Activated CD8-positive, alpha-beta memory T cell treated with anti-CD3 and anti-CD28 coated beads for 36 hours (primary cell): Measurements from ENCODE around the gene CHRND. TPM values are rescaled to one million over a fixed set of nuclear protein-coding genes. Genes with fewer than 3 reads are reported as not detected.

Experiments
- CTCF ChIA-PET: fragments of 350-600 bp; sonication (Branson Sonifier 250); formaldehyde crosslinking; loops from one replicate; lab custom pipeline; 2021; ENCODE audit warnings: antibody characterized with exemption; lab: Charles Lee
- POLR2A ChIA-PET: fragments of 350-600 bp; sonication (Branson Sonifier 250); formaldehyde crosslinking; loops from one replicate; lab custom pipeline; 2021; ENCODE audit warnings: antibody characterized with exemption; lab: Charles Lee
- total RNA-seq, 2 experiments: library from RNA; stranded (reverse); gene quantifications; one replicate each; pipeline ENCODE4 v1.2.3, GENCODE V29; 2021

The CHRND gene
- total RNA-seq, 2 experiments from 2014 or later = not detected

GRCh38 chr2:232580648-232580981 is 54.7 kb downstream of the CHRND start:
- ChIA-PET CTCF (no interaction called here), POLR2A (no interaction called here)

- POLR2A ChIA-PET = no interaction called here
- CTCF ChIA-PET = no interaction called here
These were observed 55.8 kb downstream of the CHRND start for GRCh38 chr2:232581725-232582124.

GRCh38 chr2:232584238-232584637 is 58.3 kb downstream of the CHRND start:
- ChIA-PET POLR2A (no interaction called here), CTCF (interaction anchor here (1.2 kb wide), 1 partner anchor 9 kb away, joined by 4 read pairs; no protein-coding TSS in a partner anchor)

Other genes starting within 250 kb of the CHRND start
- not detected for gene ALPP, start 147.4 kb upstream of the CHRND start, total RNA-seq
- not detected for gene ALPG, start 119.3 kb upstream of the CHRND start, total RNA-seq
- gene ALPI, start 70.0 kb upstream of the CHRND start, total RNA-seq = not detected
- gene ECEL1, start 38.3 kb upstream of the CHRND start, total RNA-seq = under 1 TPM in 1 of 2 experiments, not detected in 1; 0.17 TPM
- gene PRSS56, start 5.8 kb upstream of the CHRND start, total RNA-seq = not detected
- not detected for gene CHRNG, start 13.5 kb downstream of the CHRND start, total RNA-seq
- 1 to 10 TPM; 6.2 to 6.3 TPM for gene TIGD1, start 24.4 kb downstream of the CHRND start, total RNA-seq
- gene EIF4E2, start 24.5 kb downstream of the CHRND start, total RNA-seq = 10 to 100 TPM; 69.5 to 71.8 TPM
- under 1 TPM; 0.17 to 0.51 TPM for gene EFHD1, start 107.4 kb downstream of the CHRND start, total RNA-seq
- gene GIGYF2, start 171.2 kb downstream of the CHRND start, total RNA-seq = 10 to 100 TPM; 49.9 to 54.0 TPM